NCI-H2171 treated with DMSO at 0.1 percent for 48 hours (cell line): ENCODE data around the gene ABCA13.

ENCODE experiments used
- DNase-seq: peaks from one replicate; lab custom pipeline; 2025; lab: John Stamatoyannopoulos, UW

Gene ABCA13

GRCh38 chr7:48242846-48243245 is 71.6 kb downstream of the ABCA13 start:
- DNase-seq = no peak

- no peak for DNase-seq
These were observed 73.6 kb downstream of the ABCA13 start for GRCh38 chr7:48244864-48245271.

GRCh38 chr7:48245751-48246472 is 74.7 kb downstream of the ABCA13 start:
- DNase-seq = no peak

- no peak for DNase-seq
These were observed 77.9 kb downstream of the ABCA13 start for GRCh38 chr7:48249166-48249565.

- DNase-seq = no peak
These were observed 79.2 kb downstream of the ABCA13 start for GRCh38 chr7:48250441-48250951.

GRCh38 chr7:48251766-48252165 is 80.5 kb downstream of the ABCA13 start:
- no peak for DNase-seq

- DNase-seq = no peak
These were observed 81.7 kb downstream of the ABCA13 start for GRCh38 chr7:48252995-48253394.

- no peak for DNase-seq
These were observed 83.8 kb downstream of the ABCA13 start for GRCh38 chr7:48255046-48255445.

GRCh38 chr7:48259463-48260280 is 88.4 kb downstream of the ABCA13 start:
- DNase-seq = no peak

GRCh38 chr7:48261696-48262095 is 90.4 kb downstream of the ABCA13 start:
- no peak for DNase-seq

GRCh38 chr7:48262606-48263310 is 91.5 kb downstream of the ABCA13 start:
- no peak for DNase-seq

- DNase-seq = no peak
These were observed 92.0 kb downstream of the ABCA13 start for GRCh38 chr7:48263311-48263650.

GRCh38 chr7:48269066-48269465 is 97.8 kb downstream of the ABCA13 start:
- no peak for DNase-seq

- no peak for DNase-seq
These were observed 103.4 kb downstream of the ABCA13 start for GRCh38 chr7:48274662-48275061.

- DNase-seq = no peak
These were observed 108.2 kb downstream of the ABCA13 start for GRCh38 chr7:48279420-48279819.

GRCh38 chr7:48280100-48280499 is 108.8 kb downstream of the ABCA13 start:
- no peak for DNase-seq

- DNase-seq = no peak
These were observed 114.1 kb downstream of the ABCA13 start for GRCh38 chr7:48285373-48285772.

- DNase-seq = no peak
These were observed 115.6 kb downstream of the ABCA13 start for GRCh38 chr7:48286836-48287235.

GRCh38 chr7:48289656-48290055 is 118.4 kb downstream of the ABCA13 start:
- no peak for DNase-seq

- DNase-seq = no peak
These were observed 121.7 kb downstream of the ABCA13 start for GRCh38 chr7:48292949-48293348.

- no peak for DNase-seq
These were observed 124.2 kb downstream of the ABCA13 start for GRCh38 chr7:48295296-48295971.

- no peak for DNase-seq
These were observed 125.7 kb downstream of the ABCA13 start for GRCh38 chr7:48296966-48297365.
